Measurements from ENCODE around the gene WNT9A. TPM values are rescaled to one million over a fixed set of nuclear protein-coding genes. Genes with fewer than 3 reads are reported as not detected.
"Not testable (repeated sequence)": the region's sequence is repeated elsewhere in the genome, so short reads cannot be mapped to it uniquely, and the experiment has no call there.

The WNT9A gene
- total RNA-seq, 1 experiment from 2014 or later, result 22.2 TPM

DNA sequence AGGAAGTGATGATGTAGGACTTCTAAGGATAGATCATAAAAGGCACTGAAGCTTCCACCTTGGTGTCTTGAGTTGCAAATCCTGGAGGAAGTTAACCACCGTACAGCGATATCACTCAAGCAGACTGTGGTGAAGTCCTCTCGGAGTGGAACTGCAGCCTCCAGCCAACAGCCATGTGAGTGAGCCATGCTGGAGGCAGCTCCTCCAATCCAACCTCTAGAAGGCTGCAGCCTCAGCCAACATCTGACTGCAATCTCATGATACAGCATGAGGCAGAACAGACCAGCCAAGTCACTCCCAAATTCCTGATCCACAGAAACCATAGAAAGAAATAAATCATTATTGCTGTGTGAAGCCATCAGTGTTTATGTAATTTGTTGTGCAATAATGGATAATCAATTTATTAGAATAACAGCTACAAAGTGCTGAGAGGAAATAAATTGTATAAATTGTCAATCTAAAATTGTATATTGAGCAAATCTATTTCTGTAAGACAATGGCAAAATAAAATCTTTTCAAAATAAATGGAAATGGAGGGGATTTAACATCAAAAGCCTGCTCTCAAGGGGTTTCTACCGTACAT lies 67.3 kb downstream of the WNT9A start:
- Histone ChIP-seq H3K4me1 (ENCODE audit: insufficient read depth, low read length) (peaks cover 3% of the 10 kb centered on the region), H4K20me1 (ENCODE audit: low read length) (no peaks in the 10 kb centered on the region), H3K79me2 (ENCODE audit: low read length) (no peaks in the 10 kb centered on the region), H3K36me3 (ENCODE audit: low read depth, low read length) (no peaks in the 10 kb centered on the region), H3K9ac (ENCODE audit: low read length) (no peak overlapping the region), H3K9me3 (ENCODE audit: low read length) (no peaks in the 10 kb centered on the region), H2AFZ (ENCODE audit: low read length) (no peak overlapping the region), H3K4me2 (ENCODE audit: low read length) (no peak overlapping the region), H3F3A (ENCODE audit: low read length, unreplicated experiment) (no peaks in the 10 kb centered on the region), H3K4me3 (ENCODE audit: low read length) (no peak overlapping the region), H3K27ac (ENCODE audit: low read length) (no peak overlapping the region), H3K27me3 (ENCODE audit: low read length) (no peaks in the 10 kb centered on the region), H3K9me2 (replicated peaks; ENCODE audit: low read length) (no peaks in the 10 kb centered on the region)
- DNase-seq (no peak), ATAC-seq (no peak)
- TF ChIP-seq EZH2phosphoT487 (IDR thresholded peaks at IDR 0.05; ENCODE audit: borderline replicate concordance, low read length), result no peak
- TF ChIP-seq, protein P1, sequence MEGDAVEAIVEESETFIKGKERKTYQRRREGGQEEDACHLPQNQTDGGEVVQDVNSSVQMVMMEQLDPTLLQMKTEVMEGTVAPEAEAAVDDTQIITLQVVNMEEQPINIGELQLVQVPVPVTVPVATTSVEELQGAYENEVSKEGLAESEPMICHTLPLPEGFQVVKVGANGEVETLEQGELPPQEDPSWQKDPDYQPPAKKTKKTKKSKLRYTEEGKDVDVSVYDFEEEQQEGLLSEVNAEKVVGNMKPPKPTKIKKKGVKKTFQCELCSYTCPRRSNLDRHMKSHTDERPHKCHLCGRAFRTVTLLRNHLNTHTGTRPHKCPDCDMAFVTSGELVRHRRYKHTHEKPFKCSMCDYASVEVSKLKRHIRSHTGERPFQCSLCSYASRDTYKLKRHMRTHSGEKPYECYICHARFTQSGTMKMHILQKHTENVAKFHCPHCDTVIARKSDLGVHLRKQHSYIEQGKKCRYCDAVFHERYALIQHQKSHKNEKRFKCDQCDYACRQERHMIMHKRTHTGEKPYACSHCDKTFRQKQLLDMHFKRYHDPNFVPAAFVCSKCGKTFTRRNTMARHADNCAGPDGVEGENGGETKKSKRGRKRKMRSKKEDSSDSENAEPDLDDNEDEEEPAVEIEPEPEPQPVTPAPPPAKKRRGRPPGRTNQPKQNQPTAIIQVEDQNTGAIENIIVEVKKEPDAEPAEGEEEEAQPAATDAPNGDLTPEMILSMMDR (conservative IDR thresholded peaks at IDR 0.05; ENCODE audit: low read depth, low read length), result no peak
- TF ChIP-seq EZH2 (IDR thresholded peaks at IDR 0.05; ENCODE audit: low read length, unreplicated experiment), result no peak
- no TSS peak for BruUV-seq (replicated peaks)
- POLR2A ChIA-PET (ENCODE audit: unreplicated experiment), result no interaction called here
- CTCF ChIA-PET, result no interaction called here
- intact Hi-C loops (cut with micrococcal nuclease), result no loop called here

DNA sequence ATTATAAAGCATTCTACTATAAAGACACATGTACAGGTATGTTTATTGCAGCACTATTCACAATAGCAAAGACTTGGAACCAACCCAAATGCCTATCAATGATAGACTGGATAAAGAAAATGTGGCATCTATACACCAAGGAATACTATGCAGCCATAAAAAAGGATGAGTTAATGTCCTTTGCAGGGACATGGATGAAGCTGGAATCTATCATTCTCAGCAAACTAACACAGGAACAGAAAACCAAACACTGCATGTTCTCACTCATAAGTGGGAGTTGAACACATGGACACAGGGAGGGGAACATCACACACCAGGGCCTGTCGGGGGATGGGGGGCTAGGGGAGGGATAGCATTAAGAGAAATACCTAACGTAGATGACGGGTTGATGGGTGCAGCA lies 69.9 kb downstream of the WNT9A start:
- DNase-seq; H3K4me1 ChIP-seq (ENCODE audit: insufficient read depth, low read length); H3K9me3 ChIP-seq (ENCODE audit: low read length); intact Hi-C loops (cut with micrococcal nuclease); H3K9me2 ChIP-seq (replicated peaks; ENCODE audit: low read length); H2AFZ ChIP-seq (ENCODE audit: low read length); ATAC-seq; H4K20me1 ChIP-seq (ENCODE audit: low read length); H3K79me2 ChIP-seq (ENCODE audit: low read length); H3K27ac ChIP-seq (ENCODE audit: low read length); H3K4me3 ChIP-seq (ENCODE audit: low read length); CTCF ChIA-PET; H3K9ac ChIP-seq (ENCODE audit: low read length); H3K27me3 ChIP-seq (ENCODE audit: low read length); H3F3A ChIP-seq (ENCODE audit: low read length, unreplicated experiment); H3K36me3 ChIP-seq (ENCODE audit: low read depth, low read length); BruUV-seq (replicated peaks); POLR2A ChIA-PET (ENCODE audit: unreplicated experiment); H3K4me2 ChIP-seq (ENCODE audit: low read length): not testable (repeated sequence)

DNA sequence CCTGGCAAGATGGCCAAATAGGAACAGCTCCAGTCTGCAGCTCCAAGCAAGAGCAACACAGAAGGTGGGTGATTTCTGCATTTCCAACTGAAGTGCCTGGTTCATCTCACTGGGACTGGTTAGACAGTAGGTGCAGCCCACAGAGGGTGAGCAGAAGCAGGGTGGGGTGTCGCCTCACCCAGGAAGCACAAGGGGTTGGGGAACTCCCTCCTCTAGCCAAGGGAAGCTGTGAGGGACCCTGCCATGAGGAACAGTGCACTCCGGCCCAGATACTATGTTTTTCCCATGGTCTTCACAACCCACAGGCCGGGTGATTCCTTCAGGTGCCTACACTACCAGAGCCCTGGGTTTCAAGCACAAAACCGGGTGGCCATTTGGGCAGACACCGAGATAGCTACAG lies 75.8 kb downstream of the WNT9A start:
- intact Hi-C loops (cut with micrococcal nuclease); H3K36me3 ChIP-seq (ENCODE audit: low read depth, low read length); H3K4me2 ChIP-seq (ENCODE audit: low read length); H3K4me1 ChIP-seq (ENCODE audit: insufficient read depth, low read length); DNase-seq; H2AFZ ChIP-seq (ENCODE audit: low read length); H4K20me1 ChIP-seq (ENCODE audit: low read length); ATAC-seq; H3K79me2 ChIP-seq (ENCODE audit: low read length); H3F3A ChIP-seq (ENCODE audit: low read length, unreplicated experiment); H3K9me3 ChIP-seq (ENCODE audit: low read length); BruUV-seq (replicated peaks); H3K9ac ChIP-seq (ENCODE audit: low read length); H3K4me3 ChIP-seq (ENCODE audit: low read length); H3K9me2 ChIP-seq (replicated peaks; ENCODE audit: low read length); H3K27ac ChIP-seq (ENCODE audit: low read length); POLR2A ChIA-PET (ENCODE audit: unreplicated experiment); CTCF ChIA-PET: not testable (repeated sequence)
- peaks cover 15% of the 10 kb centered on the region; the same call in 1 of the 2 replicates for H3K27me3 ChIP-seq (ENCODE audit: low read length)

- Histone ChIP-seq H3K9me2 (replicated peaks; ENCODE audit: low read length) (no peaks in the 10 kb centered on the region), H3K9ac (ENCODE audit: low read length) (no peak overlapping the region), H3K4me1 (ENCODE audit: insufficient read depth, low read length) (no peaks in the 10 kb centered on the region), H3K79me2 (ENCODE audit: low read length) (no peaks in the 10 kb centered on the region), H3K36me3 (ENCODE audit: low read depth, low read length) (no peaks in the 10 kb centered on the region), H2AFZ (ENCODE audit: low read length) (no peak overlapping the region), H3K27me3 (ENCODE audit: low read length) (peaks cover 15% of the 10 kb centered on the region; the same call in 1 of the 2 replicates), H3K9me3 (ENCODE audit: low read length) (peaks cover 4% of the 10 kb centered on the region; the same call in 1 of the 2 replicates), H3K27ac (ENCODE audit: low read length) (no peak overlapping the region), H4K20me1 (ENCODE audit: low read length) (no peaks in the 10 kb centered on the region), H3F3A (ENCODE audit: low read length, unreplicated experiment) (no peaks in the 10 kb centered on the region), H3K4me3 (ENCODE audit: low read length) (no peak overlapping the region), H3K4me2 (ENCODE audit: low read length) (no peak overlapping the region)
- TF ChIP-seq EZH2phosphoT487 (IDR thresholded peaks at IDR 0.05; ENCODE audit: borderline replicate concordance, low read length), result no peak
- no peak for TF ChIP-seq EZH2 (IDR thresholded peaks at IDR 0.05; ENCODE audit: low read length, unreplicated experiment)
- TF ChIP-seq, protein P1 (conservative IDR thresholded peaks at IDR 0.05; ENCODE audit: low read depth, low read length), result no peak
- intact Hi-C loops (cut with micrococcal nuclease), result no loop called here
- DNase-seq (no peak), ATAC-seq (no peak)
- BruUV-seq (replicated peaks), result no TSS peak
- ChIA-PET CTCF (no interaction called here), POLR2A (ENCODE audit: unreplicated experiment) (no interaction called here)
Observed at GRCh38 chr1:227870366-227870765, 77.4 kb downstream of the WNT9A start.

Measured in PC-3 (cell line).